Right lobe of liver (tissue), 4 donors: ENCODE results near the gene BCDIN3D.

Experiments
- POLR2A ChIP-seq: fragments of 450-650 bp; IDR thresholded peaks from one replicate; pipeline ENCODE4 v1.6.1; 2017; ENCODE audit warnings: antibody characterized with exemption, mild to moderate bottlenecking
- TF ChIP-seq, protein P1 (sequence below), 4 donors: fragments of 200-600 bp in 3 of 4; fragments of 450-650 bp in 1 of 4; IDR thresholded peaks; one replicate each; pipeline versions ENCODE4 v1.5.1 to v1.8.0; 2016 to 2022; ENCODE audit warnings: antibody characterized with exemption in 4 of 4, mild to moderate bottlenecking in 2 of 4
- donor health status: DM: no; HTN: no; CAD: no.
- donor health status: DM: no; HTN: no; CAD: no.
- donor health status: DM: no; HTN: yes; CAD: no.

DNA sequence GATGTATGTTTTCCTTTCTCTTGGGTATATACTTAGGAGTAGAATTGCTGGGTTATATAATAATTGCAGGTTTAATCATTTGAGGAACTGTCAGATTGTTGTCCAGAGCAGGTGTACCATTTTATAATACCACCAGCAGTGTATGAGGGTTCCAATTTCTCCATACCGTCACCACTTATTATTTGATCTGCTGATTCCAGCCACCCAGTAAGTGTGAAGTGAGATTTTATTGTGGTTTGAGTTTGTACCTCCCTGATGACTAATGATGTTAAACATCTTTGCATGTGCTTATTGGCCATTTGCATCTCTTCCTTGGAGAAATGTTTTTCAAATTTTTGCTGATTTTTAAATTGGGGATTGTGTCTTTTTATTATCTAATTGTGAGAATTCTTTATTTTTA lies 29.8 kb downstream of the BCDIN3D start:
- TF ChIP-seq, protein P1, sequence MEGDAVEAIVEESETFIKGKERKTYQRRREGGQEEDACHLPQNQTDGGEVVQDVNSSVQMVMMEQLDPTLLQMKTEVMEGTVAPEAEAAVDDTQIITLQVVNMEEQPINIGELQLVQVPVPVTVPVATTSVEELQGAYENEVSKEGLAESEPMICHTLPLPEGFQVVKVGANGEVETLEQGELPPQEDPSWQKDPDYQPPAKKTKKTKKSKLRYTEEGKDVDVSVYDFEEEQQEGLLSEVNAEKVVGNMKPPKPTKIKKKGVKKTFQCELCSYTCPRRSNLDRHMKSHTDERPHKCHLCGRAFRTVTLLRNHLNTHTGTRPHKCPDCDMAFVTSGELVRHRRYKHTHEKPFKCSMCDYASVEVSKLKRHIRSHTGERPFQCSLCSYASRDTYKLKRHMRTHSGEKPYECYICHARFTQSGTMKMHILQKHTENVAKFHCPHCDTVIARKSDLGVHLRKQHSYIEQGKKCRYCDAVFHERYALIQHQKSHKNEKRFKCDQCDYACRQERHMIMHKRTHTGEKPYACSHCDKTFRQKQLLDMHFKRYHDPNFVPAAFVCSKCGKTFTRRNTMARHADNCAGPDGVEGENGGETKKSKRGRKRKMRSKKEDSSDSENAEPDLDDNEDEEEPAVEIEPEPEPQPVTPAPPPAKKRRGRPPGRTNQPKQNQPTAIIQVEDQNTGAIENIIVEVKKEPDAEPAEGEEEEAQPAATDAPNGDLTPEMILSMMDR (IDR thresholded peaks at IDR 0.05): no peak
- no peak for TF ChIP-seq POLR2A
